DND-41 (cell line): ENCODE measurements around the gene IRF5.

Source experiments
- ATAC-seq: fragments of 200-7000 bp; cut with Tn5 transposase; 3 replicates; pipeline ENCODE4 v1.9.1; 2021; ENCODE audit warnings: low read depth; ENCODE audit not compliant: insufficient read depth
- DNase-seq: peaks from one replicate; pipeline ENCODE4 v3.0.0-alpha.2; 2020
- H2AFZ ChIP-seq: 2 replicates; pipeline ENCODE4 v1.6.0; 2012; ENCODE audit warnings: low read depth, low read length
- H3K27ac ChIP-seq: 2 replicates; pipeline ENCODE4 v1.5.1; 2012; ENCODE audit warnings: low read length, inconsistent platforms
- H3K27me3 ChIP-seq: fragments of 200-600 bp; sonication (generic); 2 replicates; pipeline ENCODE4 v1.6.0; 2012; ENCODE audit warnings: low read length, mild to moderate bottlenecking, inconsistent platforms; ENCODE audit not compliant: insufficient read depth, poor library complexity
- H3K36me3 ChIP-seq: 2 replicates; pipeline ENCODE4 v1.5.1; 2012; ENCODE audit warnings: low read length, inconsistent platforms; ENCODE audit not compliant: insufficient read depth
- H3K4me1 ChIP-seq: 2 replicates; pipeline ENCODE4 v1.5.1; 2012; ENCODE audit warnings: mild to moderate bottlenecking, low read length; ENCODE audit not compliant: insufficient read depth
- H3K4me2 ChIP-seq: 2 replicates; pipeline ENCODE4 v1.6.0; 2012; ENCODE audit warnings: mild to moderate bottlenecking, moderate library complexity, low read length, inconsistent platforms; ENCODE audit not compliant: insufficient read depth
- H3K4me3 ChIP-seq, 2 experiments: fragments of 200-600 bp in 1 of 2; shearing (Covaris generic) in 1 of 2; 2 replicates each; pipeline ENCODE4 v1.5.1; 2012 to 2016; ENCODE audit warnings: inconsistent platforms in 2 of 2, low read length in 2 of 2, mild to moderate bottlenecking in 2 of 2, low read depth in 1 of 2, moderate library complexity in 1 of 2
- H3K79me2 ChIP-seq: 2 replicates; pipeline ENCODE4 v1.6.0; 2012; ENCODE audit warnings: low read length, inconsistent platforms; ENCODE audit not compliant: insufficient read depth
- H3K9ac ChIP-seq: 2 replicates; pipeline ENCODE4 v1.6.0; 2012; ENCODE audit warnings: low read depth, mild to moderate bottlenecking, inconsistent platforms, low read length, moderate library complexity
- H3K9me3 ChIP-seq: 2 replicates; pipeline ENCODE4 v1.5.1; 2012; ENCODE audit warnings: low read length, moderate library complexity, mild to moderate bottlenecking, inconsistent platforms; ENCODE audit not compliant: insufficient read depth, severe bottlenecking
- H4K20me1 ChIP-seq: 2 replicates; pipeline ENCODE4 v1.6.0; 2012; ENCODE audit warnings: low read length; ENCODE audit not compliant: insufficient read depth
- EZH2 ChIP-seq: IDR thresholded peaks from 3 replicates; pipeline ENCODE4 v1.6.1; 2012; ENCODE audit warnings: borderline replicate concordance, low read depth, mild to moderate bottlenecking, moderate library complexity, low read length, inconsistent platforms; ENCODE audit not compliant: severe bottlenecking
- TF ChIP-seq, protein P1 (sequence below): IDR thresholded peaks from 2 replicates; pipeline ENCODE4 v1.5.1; 2012; ENCODE audit warnings: borderline replicate concordance, low read length, moderate library complexity, mild to moderate bottlenecking; ENCODE audit not compliant: poor library complexity, severe bottlenecking; ENCODE audit errors: extremely low read depth

The IRF5 gene

GRCh38 chr7:128917122-128917521 lies 20.6 kb upstream of the IRF5 start:
- ATAC-seq (no peak), DNase-seq (no peak)
- no peaks in the 10 kb centered on the region for H4K20me1 ChIP-seq
- H3K9ac ChIP-seq, result no peak overlapping the region
- no peak for TF ChIP-seq EZH2
- TF ChIP-seq, protein P1, sequence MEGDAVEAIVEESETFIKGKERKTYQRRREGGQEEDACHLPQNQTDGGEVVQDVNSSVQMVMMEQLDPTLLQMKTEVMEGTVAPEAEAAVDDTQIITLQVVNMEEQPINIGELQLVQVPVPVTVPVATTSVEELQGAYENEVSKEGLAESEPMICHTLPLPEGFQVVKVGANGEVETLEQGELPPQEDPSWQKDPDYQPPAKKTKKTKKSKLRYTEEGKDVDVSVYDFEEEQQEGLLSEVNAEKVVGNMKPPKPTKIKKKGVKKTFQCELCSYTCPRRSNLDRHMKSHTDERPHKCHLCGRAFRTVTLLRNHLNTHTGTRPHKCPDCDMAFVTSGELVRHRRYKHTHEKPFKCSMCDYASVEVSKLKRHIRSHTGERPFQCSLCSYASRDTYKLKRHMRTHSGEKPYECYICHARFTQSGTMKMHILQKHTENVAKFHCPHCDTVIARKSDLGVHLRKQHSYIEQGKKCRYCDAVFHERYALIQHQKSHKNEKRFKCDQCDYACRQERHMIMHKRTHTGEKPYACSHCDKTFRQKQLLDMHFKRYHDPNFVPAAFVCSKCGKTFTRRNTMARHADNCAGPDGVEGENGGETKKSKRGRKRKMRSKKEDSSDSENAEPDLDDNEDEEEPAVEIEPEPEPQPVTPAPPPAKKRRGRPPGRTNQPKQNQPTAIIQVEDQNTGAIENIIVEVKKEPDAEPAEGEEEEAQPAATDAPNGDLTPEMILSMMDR, result no peak
- H3K4me3 ChIP-seq, result no peak overlapping the region
- no peak overlapping the region for H3K27ac ChIP-seq
- no peaks in the 10 kb centered on the region for H3K9me3 ChIP-seq
- no peaks in the 10 kb centered on the region for H3K79me2 ChIP-seq
- no peaks in the 10 kb centered on the region for H3K36me3 ChIP-seq
- no peak overlapping the region for H3K4me2 ChIP-seq
- no peaks in the 10 kb centered on the region for H3K4me1 ChIP-seq
- no peaks in the 10 kb centered on the region for H3K27me3 ChIP-seq
- H2AFZ ChIP-seq, result no peak overlapping the region

DNA sequence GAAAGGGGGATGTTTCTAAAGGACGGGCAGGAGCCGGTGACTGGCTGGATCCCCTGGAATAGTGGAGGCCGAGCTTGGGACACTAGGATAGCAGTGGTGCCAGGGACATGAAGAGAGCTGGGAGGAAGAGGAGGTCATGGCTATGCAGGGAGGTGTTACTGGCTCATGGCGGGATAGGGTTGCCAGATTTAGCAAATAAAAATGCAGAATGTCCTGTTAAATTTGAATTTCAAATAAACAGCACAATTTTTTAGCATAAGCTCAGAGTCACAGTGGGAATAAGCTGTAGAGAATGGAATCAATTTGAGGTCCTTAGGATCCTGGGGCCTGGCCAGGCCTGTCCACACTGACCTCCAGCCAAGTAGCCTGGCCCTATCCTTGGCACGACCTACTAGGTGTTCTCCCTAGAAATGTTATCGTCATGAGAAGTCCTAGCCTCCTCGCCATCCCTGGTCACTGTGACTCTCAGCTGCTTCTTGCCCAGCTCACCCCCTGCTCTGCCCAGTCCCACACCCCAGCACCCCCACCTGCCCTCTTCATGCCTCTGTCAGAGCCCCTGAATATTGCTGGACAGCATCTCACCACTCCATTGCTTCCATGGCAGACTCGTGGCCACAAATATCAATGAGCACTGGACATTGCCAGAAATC lies 19.6 kb upstream of the IRF5 start:
- no peak overlapping the region for H3K4me3 ChIP-seq
- no peaks in the 10 kb centered on the region for H3K36me3 ChIP-seq
- no peak overlapping the region for H2AFZ ChIP-seq
- H3K9ac ChIP-seq, result no peak overlapping the region
- TF ChIP-seq, protein P1, result no peak
- no peak for TF ChIP-seq EZH2
- H3K79me2 ChIP-seq, result no peaks in the 10 kb centered on the region
- DNase-seq, result no peak
- no peak for ATAC-seq
- no peak overlapping the region for H3K27ac ChIP-seq
- no peaks in the 10 kb centered on the region for H3K4me1 ChIP-seq
- H3K9me3 ChIP-seq, result no peaks in the 10 kb centered on the region
- no peak overlapping the region for H3K4me2 ChIP-seq
- no peaks in the 10 kb centered on the region for H4K20me1 ChIP-seq
- no peaks in the 10 kb centered on the region for H3K27me3 ChIP-seq

DNA sequence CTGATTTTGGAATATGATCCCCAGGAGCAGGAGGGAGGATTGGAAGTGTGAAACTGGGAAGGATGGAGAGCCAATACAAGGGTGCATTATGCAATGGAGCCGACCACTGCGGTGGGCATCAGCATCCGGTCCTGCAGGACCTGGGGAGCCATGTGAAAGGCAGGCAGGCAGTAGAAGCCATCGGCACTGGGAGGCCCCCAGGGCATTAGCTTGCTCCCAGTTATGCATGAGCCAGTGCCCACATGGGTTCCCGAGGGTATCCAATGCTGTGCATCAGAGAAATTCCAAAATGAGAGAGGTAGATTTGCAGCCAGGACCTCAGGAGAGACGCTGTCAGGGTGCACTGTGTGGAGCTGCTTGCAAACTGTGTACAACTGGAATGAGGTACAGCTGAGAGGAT lies 18.5 kb upstream of the IRF5 start:
- no peak for DNase-seq
- H3K4me2 ChIP-seq, result no peak overlapping the region
- no peak for ATAC-seq
- no peaks in the 10 kb centered on the region for H3K4me1 ChIP-seq
- H3K9ac ChIP-seq, result no peak overlapping the region
- H3K27ac ChIP-seq, result no peak overlapping the region
- TF ChIP-seq EZH2, result no peak
- TF ChIP-seq, protein P1, result no peak
- no peaks in the 10 kb centered on the region for H4K20me1 ChIP-seq
- H3K79me2 ChIP-seq, result no peaks in the 10 kb centered on the region
- no peaks in the 10 kb centered on the region for H3K9me3 ChIP-seq
- H3K4me3 ChIP-seq, result no peak overlapping the region
- no peaks in the 10 kb centered on the region for H3K27me3 ChIP-seq
- H3K36me3 ChIP-seq, result no peaks in the 10 kb centered on the region
- no peak overlapping the region for H2AFZ ChIP-seq
